Thyroid gland (tissue), 4 donors: ENCODE results near the gene PRKAB1. TPM values are rescaled to one million over a fixed set of nuclear protein-coding genes. Genes with fewer than 3 reads are reported as not detected.
"Not testable (repeated sequence)": the region's sequence is repeated elsewhere in the genome, so short reads cannot be mapped to it uniquely, and the experiment has no call there.

Source experiments
- DNase-seq, 2 donors: peaks; one replicate each; pipeline ENCODE4 v3.0.0-alpha.2; 2019
- H3K27ac ChIP-seq, 3 donors: fragments of 200-600 bp; sonication (generic); 1 replicate in 2 of 3; 2 replicates in 1 of 3; pipeline ENCODE4 v1.5.1; 2016 to 2019; ENCODE audit warnings: mild to moderate bottlenecking in 1 of 3, moderate library complexity in 1 of 3
- H3K27me3 ChIP-seq: fragments of 200-600 bp; sonication (generic); one replicate; pipeline ENCODE4 v1.5.1; 2019
- H3K36me3 ChIP-seq, 2 donors: fragments of 200-600 bp; sonication (generic); one replicate each; pipeline ENCODE4 v1.5.1; 2016 to 2019
- H3K4me1 ChIP-seq, 2 donors: fragments of 200-600 bp; sonication (generic); one replicate each; pipeline ENCODE4 v1.5.1; 2017 to 2019
- H3K4me3 ChIP-seq, 3 donors: fragments of 200-600 bp; sonication (generic); replicated peaks in 1 of 3; 1 replicate in 2 of 3; 2 replicates in 1 of 3; pipeline ENCODE4 v1.5.1; 2016; ENCODE audit warnings: mild to moderate bottlenecking in 1 of 3
- H3K9me3 ChIP-seq: fragments of 200-600 bp; sonication (generic); one replicate; pipeline ENCODE4 v1.5.1; 2017
- CTCF ChIP-seq, 6 experiments: fragments of 200-600 bp in 3 of 6; fragments of 450-650 bp in 3 of 6; sonication (generic) in 3 of 6; IDR thresholded peaks; one replicate each; pipeline ENCODE4 v1.5.1; 2016 to 2019; ENCODE audit warnings: antibody characterized with exemption in 6 of 6, mild to moderate bottlenecking in 2 of 6, inconsistent platforms in 1 of 6, moderate library complexity in 1 of 6
- POLR2A ChIP-seq, 2 donors: fragments of 450-650 bp; IDR thresholded peaks; one replicate each; pipeline ENCODE4 v1.6.1; 2017; ENCODE audit warnings: antibody characterized with exemption in 2 of 2, mild to moderate bottlenecking in 2 of 2, moderate library complexity in 1 of 2
- WGBS, 2 donors: methylation state at CpG; one replicate each; pipeline ENCODE4 v1.1.5; 2017; 5-methylcytosine and 5-hydroxymethylcytosine counted together
- intact Hi-C: fragments of 100-400 bp; cut with DNase I; formaldehyde crosslinking; loops from one replicate; pipeline ENCODE4 v1.15.1; 2023
- total RNA-seq, 4 donors: library from RNA; depleted of rRNA; stranded (reverse); fragments of >200 nt; gene quantifications; one replicate each; pipeline ENCODE4 v1.2.3, GENCODE V29; 2016

Gene PRKAB1
- total RNA-seq, 4 donors from 2014 or later = 22.5 to 197 (median 32.3) TPM

- WGBS, 2 donors = 59 to 66% methylated on average over 4 of the region's 4 CpGs
- TF ChIP-seq CTCF (IDR thresholded peaks at IDR 0.05) (peak; percentile 61 to 78 (median 72)), POLR2A (IDR thresholded peaks at IDR 0.05) (no peak)
- Histone ChIP-seq H3K9me3 (no peaks in the 10 kb centered on the region), H3K4me1 (no peaks in the 10 kb centered on the region), H3K27me3 (no peaks in the 10 kb centered on the region), H3K36me3 (no peaks in the 10 kb centered on the region), H3K4me3 (no peak overlapping the region), H3K27ac (no peak overlapping the region)
- intact Hi-C loops = loop anchor here (10.0 kb wide), 1 partner anchor 205 kb away; no protein-coding TSS in a partner anchor
- DNase-seq = no peak
Measured at GRCh38 chr12:119649202-119649808, 18.6 kb upstream of the PRKAB1 start.

GRCh38 chr12:119652665-119653064 lies 15.3 kb upstream of the PRKAB1 start:
- no peaks in the 10 kb centered on the region for H3K36me3 ChIP-seq
- H3K4me1 ChIP-seq = no peaks in the 10 kb centered on the region
- 64 to 65% methylated on average over 3 of the region's 3 CpGs for WGBS, 2 donors
- H3K27me3 ChIP-seq = no peaks in the 10 kb centered on the region
- intact Hi-C loops = no loop called here
- H3K27ac ChIP-seq = no peak overlapping the region
- no peak for TF ChIP-seq CTCF (IDR thresholded peaks at IDR 0.05)
- no peak for TF ChIP-seq POLR2A (IDR thresholded peaks at IDR 0.05)
- DNase-seq = no peak
- H3K4me3 ChIP-seq = no peak overlapping the region
- no peaks in the 10 kb centered on the region for H3K9me3 ChIP-seq

DNA sequence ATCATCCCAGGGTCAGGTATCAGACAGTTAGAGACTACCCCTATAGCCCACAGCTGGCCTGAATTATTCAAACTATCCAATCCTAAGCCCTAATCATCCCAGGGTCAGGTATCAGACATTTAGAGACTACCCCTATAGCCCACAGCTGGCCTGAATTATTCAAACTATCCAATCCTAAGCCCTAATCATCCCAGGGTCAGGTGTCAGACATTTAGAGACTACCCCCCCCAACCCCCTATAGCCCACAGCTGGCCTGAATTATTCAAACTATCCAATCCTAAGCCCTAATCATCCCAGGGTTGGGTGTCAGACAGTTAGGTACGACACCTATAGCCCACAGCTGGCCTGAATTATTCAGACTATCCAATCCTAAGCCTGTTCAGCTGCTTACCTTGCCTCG lies 10.9 kb upstream of the PRKAB1 start:
- H3K36me3 ChIP-seq, intact Hi-C loops, H3K9me3 ChIP-seq, DNase-seq, H3K27ac ChIP-seq, H3K4me3 ChIP-seq, H3K4me1 ChIP-seq, H3K27me3 ChIP-seq: not testable (repeated sequence)
- 77 to 85% methylated on average over 2 of the region's 2 CpGs for WGBS, 2 donors

DNA sequence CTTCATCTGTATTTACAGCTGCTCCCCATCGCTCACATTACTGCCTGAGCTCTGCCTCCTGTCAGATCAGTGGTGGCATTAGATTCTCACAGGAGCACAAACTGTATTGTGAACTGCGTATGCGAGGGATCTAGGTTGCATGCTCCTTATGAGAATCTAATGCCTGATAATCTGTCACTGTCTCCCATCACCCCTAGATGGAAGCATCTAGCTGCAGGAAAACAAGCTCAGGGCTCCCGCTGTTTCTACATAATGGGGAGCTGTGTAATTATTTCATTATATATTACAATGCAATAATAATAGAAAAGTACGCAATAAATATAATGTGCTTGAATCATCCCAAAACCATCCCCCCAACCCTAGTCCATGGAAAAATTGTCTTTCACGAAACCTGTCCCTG lies 9.8 kb upstream of the PRKAB1 start:
- H3K9me3 ChIP-seq, H3K4me3 ChIP-seq, H3K27ac ChIP-seq, intact Hi-C loops, DNase-seq, H3K4me1 ChIP-seq, H3K36me3 ChIP-seq, H3K27me3 ChIP-seq: not testable (repeated sequence)
- 92 to 96% methylated on average over 6 of the region's 6 CpGs for WGBS, 2 donors

DNA sequence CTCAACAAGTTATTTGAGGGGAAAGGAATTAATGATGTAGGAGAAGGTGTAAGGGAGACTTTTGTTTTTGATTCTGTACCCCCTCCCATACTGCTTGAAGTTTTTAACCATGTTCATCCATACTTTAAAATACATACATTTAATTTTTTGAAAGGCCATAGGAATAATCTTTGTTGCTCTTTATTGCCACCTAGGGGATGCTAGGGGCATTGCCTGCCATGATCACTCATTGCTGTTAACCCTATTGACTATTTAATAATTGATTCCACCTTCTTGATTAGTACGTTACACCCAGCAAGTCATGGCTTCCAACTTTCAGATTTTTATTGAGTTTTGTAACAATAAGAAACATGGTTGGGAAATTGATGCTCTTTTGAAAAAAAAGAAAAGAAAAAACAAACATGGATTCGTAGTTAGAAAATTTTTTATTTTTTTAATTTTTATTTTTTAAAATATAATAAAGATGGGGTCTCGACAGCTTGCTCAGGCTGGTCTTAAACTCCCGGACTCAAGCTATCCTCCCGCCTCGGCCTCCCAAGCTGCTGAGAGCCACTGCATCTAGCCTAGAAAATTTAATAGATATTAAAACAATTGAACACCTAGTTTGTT lies 8.5 kb upstream of the PRKAB1 start:
- no peaks in the 10 kb centered on the region for H3K36me3 ChIP-seq
- H3K4me3 ChIP-seq = no peak overlapping the region
- no peaks in the 10 kb centered on the region for H3K27me3 ChIP-seq
- WGBS, 2 donors = 38% methylated on average over 6 of the region's 6 CpGs
- DNase-seq = peak in 1 of 2 donors; percentile 14
- no peak for TF ChIP-seq POLR2A (IDR thresholded peaks at IDR 0.05)
- TF ChIP-seq CTCF (IDR thresholded peaks at IDR 0.05) = peak; percentile 67 to 95 (median 80)
- no peaks in the 10 kb centered on the region for H3K9me3 ChIP-seq
- no peaks in the 10 kb centered on the region for H3K4me1 ChIP-seq
- H3K27ac ChIP-seq = no peak overlapping the region
- intact Hi-C loops = no loop called here

- 72 to 80% methylated on average over 5 of the region's 5 CpGs for WGBS, 2 donors
- H3K4me1 ChIP-seq = no peaks in the 10 kb centered on the region
- H3K27me3 ChIP-seq = no peaks in the 10 kb centered on the region
- intact Hi-C loops = loop anchor here (5.0 kb wide), 1 partner anchor 122 kb away; no protein-coding TSS in a partner anchor
- H3K4me3 ChIP-seq = no peak overlapping the region
- TF ChIP-seq POLR2A (IDR thresholded peaks at IDR 0.05) (no peak), CTCF (IDR thresholded peaks at IDR 0.05) (no peak)
- H3K27ac ChIP-seq = no peak overlapping the region
- no peaks in the 10 kb centered on the region for H3K9me3 ChIP-seq
- H3K36me3 ChIP-seq = no peaks in the 10 kb centered on the region
- no peak for DNase-seq
Measured at GRCh38 chr12:119660076-119660475, 7.9 kb upstream of the PRKAB1 start.
